Tibial nerve (tissue), 4 donors: Measurements from ENCODE around the gene RABEPK.

Source experiments
- EP300 ChIP-seq, 2 donors: sonication (generic); formaldehyde crosslinking; IDR thresholded peaks; one replicate each; pipeline ENCODE4 v1.6.1; 2017; ENCODE audit warnings: antibody characterized with exemption in 2 of 2, mild to moderate bottlenecking in 1 of 2
- TF ChIP-seq, protein P1 (sequence below), 5 experiments: fragments of 200-600 bp in 3 of 5; fragments of 450-650 bp in 2 of 5; sonication (generic) in 3 of 5; IDR thresholded peaks; one replicate each; pipeline ENCODE4 v1.5.1; 2016 to 2019; ENCODE audit warnings: antibody characterized with exemption in 5 of 5, mild to moderate bottlenecking in 3 of 5, moderate library complexity in 2 of 5

GRCh38 chr9:125160750-125161149 is 39.6 kb upstream of the RABEPK start:
- TF ChIP-seq, protein P1, sequence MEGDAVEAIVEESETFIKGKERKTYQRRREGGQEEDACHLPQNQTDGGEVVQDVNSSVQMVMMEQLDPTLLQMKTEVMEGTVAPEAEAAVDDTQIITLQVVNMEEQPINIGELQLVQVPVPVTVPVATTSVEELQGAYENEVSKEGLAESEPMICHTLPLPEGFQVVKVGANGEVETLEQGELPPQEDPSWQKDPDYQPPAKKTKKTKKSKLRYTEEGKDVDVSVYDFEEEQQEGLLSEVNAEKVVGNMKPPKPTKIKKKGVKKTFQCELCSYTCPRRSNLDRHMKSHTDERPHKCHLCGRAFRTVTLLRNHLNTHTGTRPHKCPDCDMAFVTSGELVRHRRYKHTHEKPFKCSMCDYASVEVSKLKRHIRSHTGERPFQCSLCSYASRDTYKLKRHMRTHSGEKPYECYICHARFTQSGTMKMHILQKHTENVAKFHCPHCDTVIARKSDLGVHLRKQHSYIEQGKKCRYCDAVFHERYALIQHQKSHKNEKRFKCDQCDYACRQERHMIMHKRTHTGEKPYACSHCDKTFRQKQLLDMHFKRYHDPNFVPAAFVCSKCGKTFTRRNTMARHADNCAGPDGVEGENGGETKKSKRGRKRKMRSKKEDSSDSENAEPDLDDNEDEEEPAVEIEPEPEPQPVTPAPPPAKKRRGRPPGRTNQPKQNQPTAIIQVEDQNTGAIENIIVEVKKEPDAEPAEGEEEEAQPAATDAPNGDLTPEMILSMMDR (IDR thresholded peaks at IDR 0.05) = no peak
- TF ChIP-seq EP300 (IDR thresholded peaks at IDR 0.05) = no peak
